Fibroblast of mammary gland (primary cell): ENCODE results near the gene TOMM70.
"Not testable (repeated sequence)": the region's sequence is repeated elsewhere in the genome, so short reads cannot be mapped to it uniquely, and the experiment has no call there.

Experiments used
- DNase-seq: peaks from one replicate; pipeline ENCODE4 v3.0.0-alpha.2; 2010; ENCODE audit warnings: low read depth
- H3K4me3 ChIP-seq: 2 replicates; pipeline ENCODE4 v1.5.1; 2011; ENCODE audit warnings: low read depth, mild to moderate bottlenecking, low read length, moderate library complexity; ENCODE audit not compliant: control insufficient read depth
- CTCF ChIP-seq: conservative IDR thresholded peaks from 2 replicates; pipeline ENCODE4 v1.5.1; 2011; ENCODE audit warnings: low read depth, low read length, inconsistent platforms; ENCODE audit not compliant: control insufficient read depth, insufficient read depth

TOMM70 gene

GRCh38 chr3:100358413-100358812 is 42.5 kb downstream of the TOMM70 start:
- H3K4me3 ChIP-seq: no peak overlapping the region
- DNase-seq: no peak
- no peak for TF ChIP-seq CTCF

- DNase-seq: no peak
- no peak overlapping the region for H3K4me3 ChIP-seq
These were observed 46.0 kb downstream of the TOMM70 start for GRCh38 chr3:100354850-100355249.

GRCh38 chr3:100352296-100353231 is 48.3 kb downstream of the TOMM70 start:
- no peak for TF ChIP-seq CTCF
- no peak for DNase-seq
- H3K4me3 ChIP-seq: no peak overlapping the region

More at GRCh38 chr3:100354850-100355249, 46.0 kb downstream of the TOMM70 start:
- no peak for TF ChIP-seq CTCF

- not testable (repeated sequence) for H3K4me3 ChIP-seq, DNase-seq
These were observed 49.1 kb downstream of the TOMM70 start for GRCh38 chr3:100351770-100352169.

GRCh38 chr3:100348727-100349126 is 52.2 kb downstream of the TOMM70 start:
- H3K4me3 ChIP-seq: no peak overlapping the region
- DNase-seq: no peak
- no peak for TF ChIP-seq CTCF

GRCh38 chr3:100340527-100340926 is 60.4 kb downstream of the TOMM70 start:
- no peak for TF ChIP-seq CTCF
- no peak overlapping the region for H3K4me3 ChIP-seq
- no peak for DNase-seq

- H3K4me3 ChIP-seq: no peak overlapping the region
- no peak for TF ChIP-seq CTCF
- DNase-seq: no peak
These were observed 61.1 kb downstream of the TOMM70 start for GRCh38 chr3:100339786-100340185.
